GM18499 (cell line): ENCODE data around the gene ARMC9.

Experiments
- ATAC-seq: cut with Tn5 transposase; IDR thresholded peaks from one replicate; pipeline ENCODE4 v1.9.1; 2021; ENCODE audit warnings: moderate number of reproducible peaks; ENCODE audit not compliant: insufficient read depth, unreplicated experiment

The ARMC9 gene

DNA sequence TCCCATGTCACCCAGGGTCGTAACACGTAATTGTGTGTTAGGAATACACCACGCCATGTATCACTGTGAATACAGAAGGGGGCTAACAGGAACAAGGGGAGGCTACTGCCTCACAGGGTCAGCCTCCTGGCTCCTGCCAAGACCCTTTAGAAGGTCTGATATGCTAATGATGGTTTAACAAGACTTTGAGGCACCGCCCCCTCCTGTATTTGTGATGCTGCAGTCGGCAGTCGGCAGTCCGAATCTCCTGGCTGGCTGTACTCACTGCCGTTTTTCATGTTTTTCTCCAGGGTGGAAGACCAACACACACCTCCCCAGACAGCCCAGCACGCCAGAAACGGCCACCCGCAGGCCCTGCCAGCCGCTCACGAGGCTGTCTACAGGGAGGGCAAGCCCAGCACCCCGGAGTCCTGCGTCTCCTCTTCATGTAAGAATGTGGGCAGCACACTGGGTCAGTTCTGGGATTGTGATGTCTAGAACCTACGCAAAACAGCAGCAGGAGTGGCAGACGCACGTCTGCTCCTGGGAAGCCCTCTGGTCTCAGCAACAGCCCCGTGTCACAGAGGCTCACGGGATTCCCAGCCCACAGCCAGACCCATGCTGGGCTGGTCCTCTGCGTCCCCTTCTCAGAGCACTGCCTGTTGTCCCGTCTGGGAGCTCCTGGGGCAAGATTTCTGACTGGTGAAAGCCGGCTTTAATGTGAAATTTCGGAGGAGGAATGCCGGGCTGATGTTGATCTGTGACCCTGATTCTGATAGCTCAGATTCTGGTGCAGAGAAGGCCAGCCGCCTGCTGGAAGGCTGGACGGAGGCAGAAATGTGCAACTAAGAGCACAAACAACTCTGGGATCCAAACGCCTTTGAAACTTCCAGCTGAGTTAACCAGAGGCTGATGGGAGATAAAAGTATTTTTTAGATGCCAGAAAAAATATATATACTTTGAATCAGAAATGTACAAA, 157.4 kb downstream of the ARMC9 start:
- no peak for ATAC-seq

DNA sequence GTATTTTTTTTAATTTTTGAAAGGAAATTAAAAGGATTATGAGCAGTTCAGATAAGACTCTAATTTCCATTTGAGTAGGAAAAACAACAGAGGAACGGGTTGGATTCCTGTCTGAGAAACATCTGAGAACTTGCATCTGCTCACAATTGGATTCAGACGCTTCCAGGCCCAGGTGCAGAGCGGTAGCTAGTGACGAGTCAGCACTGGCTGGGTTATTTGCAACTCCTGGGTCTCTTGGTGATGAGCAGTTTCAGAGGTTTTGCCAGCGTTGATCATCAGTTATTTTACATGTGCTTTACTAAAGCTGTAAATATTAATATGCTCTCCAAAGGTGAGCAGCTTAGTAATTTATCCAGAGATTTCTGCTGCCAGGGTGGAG, 158.0 kb downstream of the ARMC9 start:
- no peak for ATAC-seq

DNA sequence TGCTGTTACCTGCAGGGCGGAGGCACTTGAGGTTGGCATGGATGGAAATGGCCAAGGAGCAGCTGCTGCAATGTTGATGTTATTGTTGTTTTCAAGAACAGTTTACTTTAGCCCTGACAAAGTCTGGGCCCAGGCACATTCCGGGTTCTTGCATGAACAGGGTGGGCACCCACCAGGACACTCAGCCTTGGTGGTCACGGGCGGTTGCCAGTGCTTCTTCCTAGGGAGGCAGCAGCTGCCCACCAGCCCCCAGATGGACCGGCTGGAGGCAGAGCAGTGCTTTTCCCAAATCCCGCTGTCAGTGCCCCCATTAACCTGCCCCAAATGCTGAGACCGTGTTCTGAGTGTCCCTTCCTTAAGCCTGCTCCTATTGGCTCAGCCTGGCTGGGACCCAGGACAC, 158.6 kb downstream of the ARMC9 start:
- ATAC-seq, result no peak

DNA sequence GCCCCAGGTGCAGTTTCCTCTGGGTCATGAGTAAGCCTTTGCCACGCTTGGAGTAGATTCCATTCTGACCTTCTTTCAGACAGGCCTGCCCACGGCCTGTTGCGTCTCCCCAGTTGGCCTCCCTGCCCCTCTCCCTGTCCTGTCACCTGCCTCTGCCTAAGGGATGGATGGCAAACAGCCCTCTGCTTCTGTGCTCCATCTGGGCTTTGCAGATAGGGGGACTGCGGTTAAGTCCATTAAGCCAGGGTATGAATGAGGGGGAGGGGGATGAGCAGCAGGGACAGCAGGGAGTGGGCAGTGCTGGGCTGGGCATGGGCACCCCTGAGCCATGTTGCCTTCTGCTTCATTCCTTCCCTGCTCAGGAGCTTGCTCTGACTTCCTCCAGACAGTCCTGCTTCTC, 159.5 kb downstream of the ARMC9 start:
- no peak for ATAC-seq

DNA sequence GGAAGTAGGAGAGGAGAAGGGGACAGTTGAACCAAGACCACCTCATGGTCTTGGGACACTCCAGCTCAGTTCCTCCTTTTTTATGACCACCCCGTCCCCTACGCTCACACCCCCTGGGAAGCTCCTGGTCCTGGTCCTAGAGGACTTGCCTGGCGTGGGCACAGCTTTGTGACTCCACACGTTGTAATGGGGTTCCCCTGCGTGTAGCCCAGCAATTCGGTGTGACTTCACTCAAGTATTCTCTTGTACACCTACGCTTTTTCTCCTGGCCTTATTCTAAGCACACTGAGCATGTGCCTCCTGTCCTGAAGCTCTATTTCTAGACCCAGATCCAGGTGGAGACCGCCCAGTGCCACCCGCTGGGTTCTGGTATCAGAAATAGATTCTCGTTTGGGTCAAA, 161.0 kb downstream of the ARMC9 start:
- no peak for ATAC-seq

DNA sequence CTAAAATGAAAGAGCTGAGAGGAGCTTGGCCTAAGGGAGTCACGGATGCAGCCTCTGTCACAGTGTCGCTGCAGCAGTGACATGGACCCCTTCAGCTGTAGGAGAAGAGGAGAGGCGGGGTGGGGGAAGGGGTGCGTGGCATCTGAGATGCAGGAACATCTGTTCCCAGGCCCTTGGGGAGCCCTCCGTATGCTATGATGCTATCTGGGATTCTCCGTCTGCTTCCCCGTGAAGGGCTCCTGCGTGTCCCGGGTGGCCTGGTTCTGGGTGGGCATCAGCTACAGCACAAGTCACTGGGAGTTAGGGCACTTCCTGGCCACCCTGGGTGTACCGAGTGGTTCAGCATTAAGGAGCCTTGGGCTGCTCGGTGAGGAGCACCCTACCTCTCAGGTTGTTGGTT, 161.5 kb downstream of the ARMC9 start:
- ATAC-seq, result no peak

DNA sequence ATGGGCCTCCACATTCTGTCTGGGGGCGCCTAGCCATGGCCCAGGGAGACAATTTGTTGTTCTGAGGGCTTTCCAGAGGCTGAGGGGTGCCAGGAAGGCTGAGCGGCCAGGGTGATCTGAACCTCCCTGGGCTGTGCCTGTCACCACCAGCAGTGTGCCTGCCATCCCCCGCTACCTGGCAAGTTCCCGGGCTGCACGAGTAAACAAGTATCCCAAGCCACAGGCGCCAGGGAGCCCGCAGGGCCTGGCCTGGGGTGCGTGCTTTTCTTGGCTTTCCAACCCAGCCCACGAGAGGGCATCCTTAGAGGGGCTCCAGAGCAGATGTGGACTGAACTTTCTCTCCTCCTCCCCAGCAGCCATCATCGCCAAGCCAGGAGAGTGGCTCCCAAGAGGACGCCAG, 162.0 kb downstream of the ARMC9 start:
- ATAC-seq, result no peak

DNA sequence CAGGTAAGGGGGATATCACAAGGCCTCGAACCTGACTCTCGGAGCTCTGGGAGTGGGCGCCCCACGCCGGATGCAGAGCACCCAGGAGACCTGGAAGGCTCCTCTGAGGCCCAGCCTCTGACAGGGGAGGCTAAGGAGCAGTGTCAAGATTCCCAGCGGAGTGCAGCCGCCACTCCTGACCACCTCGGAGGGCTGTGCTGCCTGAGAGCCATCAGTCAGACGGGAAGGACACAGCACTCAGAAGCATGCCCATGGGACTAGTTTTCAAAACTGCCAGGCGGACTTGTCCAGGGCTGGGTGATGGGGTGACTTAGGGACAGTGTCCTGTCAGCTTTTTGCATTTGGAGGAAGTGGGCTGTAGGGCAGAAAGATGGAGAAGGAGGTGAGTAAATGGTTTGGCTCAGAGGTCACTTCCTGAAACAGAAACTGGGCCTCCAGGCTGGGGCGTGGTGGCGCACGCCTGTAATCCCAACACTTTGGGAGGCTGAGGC, 162.5 kb downstream of the ARMC9 start:
- ATAC-seq, result no peak

DNA sequence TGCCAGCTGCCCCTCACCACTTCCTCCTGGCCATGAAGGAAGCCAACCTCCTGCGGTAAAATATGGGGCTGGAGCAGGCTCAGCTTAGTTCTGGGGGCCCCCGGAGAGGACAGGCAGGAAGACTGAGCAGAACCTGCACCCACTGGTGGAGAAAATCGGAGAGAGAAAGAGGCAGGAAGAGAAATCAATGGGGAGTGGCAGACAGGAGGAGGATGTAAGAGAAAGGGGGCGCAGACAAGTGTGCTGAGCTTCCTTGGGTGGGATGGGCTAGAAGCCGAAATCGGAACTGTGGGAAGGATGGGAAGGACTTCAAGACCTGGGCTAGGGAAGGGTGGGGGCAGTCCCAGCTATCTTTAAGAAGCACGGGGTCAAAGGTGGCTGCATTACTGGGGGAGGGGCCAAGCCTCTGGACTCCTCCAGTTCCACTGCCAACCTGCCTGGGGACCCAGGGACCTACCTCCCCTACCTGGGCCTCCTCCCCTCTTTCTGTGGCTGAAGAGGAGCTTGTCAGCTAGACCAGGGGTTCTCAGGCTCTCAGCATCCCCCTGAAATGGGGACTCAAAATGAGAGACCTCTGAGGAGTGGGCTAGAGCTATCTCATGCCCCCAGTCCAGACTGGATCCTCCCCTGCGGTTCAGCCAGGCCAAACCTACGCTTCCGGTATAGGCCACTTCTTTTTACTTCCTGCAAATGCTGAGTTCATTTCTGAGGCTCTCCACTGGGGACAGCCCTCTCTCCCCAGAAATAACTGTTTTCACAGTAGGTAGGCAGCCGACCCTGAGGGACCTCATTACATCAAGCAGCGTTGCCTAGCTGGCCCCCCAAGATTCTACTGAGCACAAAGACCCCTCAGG, 163.5 kb downstream of the ARMC9 start:
- peak; percentile 85 for ATAC-seq

DNA sequence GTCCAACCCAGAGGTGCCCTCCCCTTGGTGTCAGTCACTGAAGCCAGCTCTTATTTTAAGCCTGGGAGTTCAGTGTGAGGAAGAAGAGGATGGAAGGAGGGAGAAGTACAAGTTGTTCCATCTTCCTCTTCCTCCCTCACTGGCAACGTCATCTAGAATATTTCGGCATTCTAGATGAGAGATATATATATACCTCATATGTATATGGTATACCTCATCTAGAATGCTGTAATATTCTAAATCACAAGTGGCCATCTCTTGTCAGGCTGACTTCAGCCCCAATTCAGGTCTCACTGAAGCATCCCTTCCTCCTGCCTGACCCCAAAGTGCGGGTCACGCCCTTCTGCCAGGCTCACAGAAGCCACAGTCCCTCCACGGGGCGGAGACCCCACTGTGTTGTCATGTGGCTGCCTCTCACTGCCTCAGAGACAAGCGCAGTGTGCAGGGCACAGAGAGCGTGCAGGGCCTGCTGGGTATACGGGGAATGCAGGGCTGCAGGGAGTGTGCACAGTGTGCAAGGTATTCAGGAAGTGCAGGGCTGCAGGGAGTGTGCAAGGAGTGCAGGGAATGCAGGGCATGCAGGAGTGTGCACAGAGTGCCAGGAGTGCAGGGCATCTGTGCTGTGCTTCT, 164.2 kb downstream of the ARMC9 start:
- ATAC-seq, result no peak

DNA sequence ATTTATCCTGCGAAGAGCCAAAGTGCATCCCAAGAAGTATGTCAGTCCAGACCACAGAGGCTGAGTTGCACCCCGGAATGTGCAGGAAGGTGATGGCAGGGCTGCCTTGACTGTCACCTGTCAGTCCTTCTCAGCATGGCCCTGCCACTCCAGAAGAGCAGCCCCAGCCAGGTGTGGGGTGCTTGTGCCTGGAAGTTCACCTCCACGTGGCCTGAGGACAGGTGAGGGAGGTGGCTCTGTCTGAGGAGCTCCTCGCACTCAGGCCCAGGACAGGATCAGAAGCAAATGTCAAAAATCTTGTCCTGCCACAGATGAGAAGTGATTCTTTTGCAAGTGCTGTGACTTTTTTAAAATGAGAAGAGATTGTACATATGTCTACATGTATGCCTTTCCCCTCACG, 165.6 kb downstream of the ARMC9 start:
- ATAC-seq, result no peak

DNA sequence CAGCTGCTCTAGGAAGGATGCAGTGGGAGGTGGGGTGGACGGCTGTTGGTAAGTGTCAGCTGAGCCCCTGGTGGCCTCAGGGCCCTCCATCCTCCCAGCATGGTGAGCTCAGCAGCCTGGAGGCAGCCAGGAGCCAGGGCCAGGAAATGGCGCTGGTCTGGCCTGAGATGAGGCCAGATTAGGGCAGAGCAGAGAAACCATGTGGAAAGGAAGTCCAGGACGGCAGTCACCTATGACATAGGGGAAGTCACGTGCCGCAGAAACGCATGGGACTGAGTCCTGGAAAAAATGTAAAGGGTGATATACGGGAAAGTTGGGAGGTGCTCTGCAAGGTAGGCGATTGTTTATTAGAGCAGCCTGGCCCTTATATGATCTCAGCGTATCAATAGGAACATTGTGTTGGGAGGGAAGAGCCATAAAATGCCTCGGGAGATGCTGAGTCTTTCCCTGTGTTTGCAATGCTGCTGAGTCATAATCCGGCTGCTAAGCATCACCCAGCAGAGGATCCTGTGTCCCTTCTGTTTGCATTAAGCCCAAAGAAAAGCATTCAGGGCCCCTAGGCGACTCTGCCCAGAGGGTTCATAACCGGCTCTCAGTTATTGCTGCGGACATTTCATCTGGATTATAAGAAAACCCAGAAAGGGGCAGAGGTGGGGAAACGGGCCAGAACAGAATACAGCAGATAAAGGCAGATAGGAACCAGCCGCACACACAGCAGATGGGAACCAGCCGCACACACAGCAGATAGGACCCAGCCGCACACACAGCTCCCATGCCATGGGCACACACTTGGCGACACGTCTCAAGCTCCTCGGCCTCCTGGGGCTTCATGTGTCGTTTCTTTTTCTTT, 166.8 kb downstream of the ARMC9 start:
- ATAC-seq, result no peak

DNA sequence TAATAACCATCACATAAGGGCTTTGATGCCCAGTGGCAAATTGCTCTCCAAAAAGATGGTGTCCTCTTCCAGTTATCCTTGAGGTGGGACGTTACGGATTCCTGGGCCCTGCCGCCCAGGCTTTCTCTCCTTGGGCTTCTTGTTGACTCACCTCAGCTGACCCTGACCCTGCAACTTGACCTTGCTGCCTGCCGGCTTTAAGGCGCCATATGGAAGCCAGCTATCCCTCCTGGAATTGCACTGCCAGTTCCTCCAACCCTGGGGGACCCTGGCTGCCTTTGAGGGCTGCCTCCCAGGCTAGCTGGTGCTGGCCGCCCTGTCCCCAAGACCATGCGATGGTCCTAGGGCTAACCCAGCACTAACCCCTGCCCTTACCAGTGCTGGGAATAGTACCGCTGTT, 168.7 kb downstream of the ARMC9 start:
- ATAC-seq, result no peak

DNA sequence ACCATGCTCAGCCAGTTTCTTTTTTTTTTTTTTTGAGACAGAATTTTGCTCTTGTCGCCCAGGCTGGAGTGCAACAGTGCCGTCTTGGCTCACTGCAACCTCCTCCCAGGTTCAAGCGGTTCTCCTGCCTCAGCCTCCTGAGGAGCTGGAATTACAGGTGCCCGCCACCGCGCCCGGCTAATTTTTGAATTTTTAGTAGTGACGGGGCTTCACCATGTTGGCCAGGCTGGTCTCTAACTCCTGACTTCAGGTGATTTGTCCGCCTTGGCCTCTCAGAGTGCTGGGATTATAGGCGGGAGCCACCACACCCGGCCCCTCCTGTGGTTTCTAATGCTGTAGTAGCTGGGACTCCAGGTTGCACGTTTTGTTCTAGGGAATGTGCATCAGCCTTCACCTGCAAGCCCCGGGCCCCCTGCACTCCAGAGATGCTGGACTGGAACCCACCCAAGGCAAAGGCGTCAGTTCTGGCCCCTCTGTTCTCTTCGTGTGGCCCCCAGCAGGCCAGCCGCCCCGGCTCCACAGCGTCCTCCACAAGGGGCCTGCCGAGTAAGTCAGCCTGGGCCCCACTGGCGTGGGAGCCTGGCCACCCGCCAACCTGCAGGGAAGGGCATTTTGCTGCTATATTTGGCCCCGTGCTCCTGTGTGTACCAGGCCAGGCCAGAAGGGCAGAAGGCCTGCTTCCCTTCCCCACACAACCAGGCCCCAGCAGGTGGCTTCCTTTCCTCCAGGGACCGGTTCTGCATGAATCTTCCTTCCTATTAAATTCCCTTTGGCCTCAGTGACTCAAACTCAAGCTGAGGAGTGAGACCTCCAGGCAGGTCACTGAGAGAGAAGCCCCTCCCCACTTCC, 171.4 kb downstream of the ARMC9 start:
- ATAC-seq, result no peak

DNA sequence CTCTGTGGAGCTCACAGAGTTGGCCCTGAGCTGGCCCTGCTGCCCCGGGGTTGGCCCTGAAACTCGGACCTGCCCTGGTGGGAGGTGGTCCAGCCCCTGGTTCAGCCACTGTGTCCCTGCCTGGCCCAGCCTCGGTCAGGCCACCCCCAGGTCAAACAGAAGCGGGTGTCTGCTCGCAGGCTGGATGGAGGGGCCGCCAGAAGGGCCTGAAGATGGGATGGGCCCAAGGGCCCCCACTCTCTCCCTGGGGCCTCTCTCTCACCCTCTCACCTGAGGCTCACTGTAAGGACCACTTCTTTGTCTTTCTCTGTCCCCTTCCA, 172.0 kb downstream of the ARMC9 start:
- no peak for ATAC-seq

DNA sequence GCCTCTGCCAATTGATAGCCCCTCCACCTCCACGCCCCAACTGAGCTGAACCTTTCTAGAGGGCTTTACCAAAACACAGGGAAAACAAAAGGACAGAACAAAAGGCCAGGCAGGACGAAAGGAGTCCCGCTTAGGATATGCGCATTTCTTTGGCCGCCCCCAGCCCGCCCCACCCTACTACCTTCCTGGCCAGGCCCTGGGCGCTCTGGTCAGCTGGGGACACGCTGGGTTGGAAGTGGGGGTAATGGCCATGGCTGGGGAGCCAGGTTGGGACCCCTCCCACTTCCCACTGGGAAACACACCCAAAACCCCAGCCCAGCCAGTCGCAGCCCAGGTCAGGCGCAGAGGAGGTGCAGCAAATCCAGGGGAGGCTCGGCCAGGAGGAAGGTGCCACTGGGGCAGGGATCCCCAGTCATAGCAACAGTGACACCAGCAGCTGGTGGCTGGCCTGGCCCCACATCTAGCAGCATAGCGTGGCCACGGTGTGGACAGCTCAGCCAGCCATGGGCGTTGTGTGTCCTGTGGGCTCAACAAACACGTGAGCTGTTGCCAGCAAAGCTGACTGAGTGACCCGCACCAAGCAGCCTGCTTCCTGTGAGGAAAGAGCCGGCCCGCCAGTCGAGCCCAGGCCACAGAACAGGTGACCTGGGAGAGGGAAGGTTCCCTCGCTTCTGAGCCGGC, 172.5 kb downstream of the ARMC9 start:
- ATAC-seq, result no peak

DNA sequence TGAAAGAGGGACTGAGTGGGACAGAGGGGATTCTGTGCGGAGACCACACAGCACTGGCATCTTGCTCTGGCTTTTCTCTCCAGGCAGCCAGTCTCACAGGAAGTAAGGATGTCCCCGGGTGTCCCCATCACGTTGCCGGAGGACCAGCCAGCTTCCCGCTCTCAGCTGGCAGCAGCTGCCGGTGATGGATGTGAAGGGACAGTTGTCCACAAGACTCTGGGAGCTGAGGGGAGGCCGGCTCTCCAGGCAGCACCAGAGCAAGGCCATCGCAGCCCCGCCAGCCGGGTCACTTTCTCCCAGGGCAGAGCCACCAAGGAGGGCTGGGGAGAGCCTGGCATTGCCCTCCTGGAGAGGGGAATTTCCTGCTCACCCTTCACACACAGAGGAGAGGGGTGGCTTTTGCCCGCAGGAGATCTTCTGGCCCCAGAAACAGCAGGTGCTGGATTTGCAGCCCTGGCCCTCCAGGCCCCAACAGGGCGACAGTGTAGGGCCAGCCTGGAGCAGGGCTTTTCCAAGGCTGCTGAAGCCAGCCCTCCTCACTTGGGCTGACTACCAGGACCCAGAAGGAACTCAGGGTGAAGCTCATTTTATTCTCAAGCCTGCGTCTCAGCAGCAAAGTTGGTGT, 173.1 kb downstream of the ARMC9 start:
- no peak for ATAC-seq

DNA sequence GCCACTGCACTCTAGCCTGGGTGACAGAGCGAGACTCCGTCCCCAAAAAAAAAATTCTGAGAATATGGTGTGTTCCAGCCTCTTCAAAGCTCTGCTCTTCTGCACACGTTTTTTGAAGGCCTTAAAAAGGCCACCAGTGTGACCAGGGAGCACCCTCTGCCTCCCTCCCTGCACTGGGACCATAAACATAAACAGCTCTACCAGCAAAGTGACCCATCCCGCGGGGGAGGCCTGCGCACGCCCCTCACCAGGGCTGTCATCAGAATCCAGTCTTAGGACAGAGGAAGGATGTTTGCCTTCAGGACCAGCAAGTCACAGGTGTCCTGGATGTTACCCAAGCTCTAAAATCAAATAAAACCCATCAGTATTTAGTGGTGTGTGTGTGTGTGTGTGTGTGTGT, 173.9 kb downstream of the ARMC9 start:
- ATAC-seq, result no peak
